Transverse colon (tissue), 4 donors: Measurements from ENCODE around the gene BNIP5. TPM values are rescaled to one million over a fixed set of nuclear protein-coding genes. Genes with fewer than 3 reads are reported as not detected.
"Not testable (repeated sequence)": the region's sequence is repeated elsewhere in the genome, so short reads cannot be mapped to it uniquely, and the experiment has no call there.

Source experiments
- DNase-seq: peaks from one replicate; pipeline ENCODE4 v3.0.0-alpha.2; 2019
- H3K27ac ChIP-seq, 4 donors: fragments of 200-600 bp; sonication (generic); 2 replicates each; pipeline ENCODE4 v1.5.1; 2016 to 2018; ENCODE audit warnings: inconsistent platforms in 4 of 4
- H3K27me3 ChIP-seq: fragments of 200-600 bp; sonication (generic); 2 replicates; pipeline ENCODE4 v1.5.1; 2017; ENCODE audit warnings: inconsistent platforms
- H3K36me3 ChIP-seq, 4 donors: fragments of 200-600 bp; sonication (generic); 2 replicates each; pipeline ENCODE4 v1.5.1; 2017 to 2019; ENCODE audit warnings: inconsistent platforms in 4 of 4
- H3K4me1 ChIP-seq, 4 donors: fragments of 200-600 bp; sonication (generic); 2 replicates each; pipeline ENCODE4 v1.5.1; 2017 to 2020; ENCODE audit warnings: inconsistent platforms in 4 of 4
- H3K4me3 ChIP-seq, 4 donors: fragments of 200-600 bp; sonication (generic); 1 replicate in 1 of 4; 2 replicates in 3 of 4; pipeline versions ENCODE4 v1.5.1 to v1.6.1; 2017 to 2019; ENCODE audit warnings: inconsistent platforms in 4 of 4
- H3K9me3 ChIP-seq, 2 donors: fragments of 200-600 bp; sonication (generic); 2 replicates each; pipeline ENCODE4 v1.5.1; 2017 to 2019; ENCODE audit warnings: inconsistent platforms in 2 of 2
- CTCF ChIP-seq, 5 experiments: fragments of 200-600 bp in 3 of 5; fragments of 450-650 bp in 2 of 5; sonication (generic) in 3 of 5; IDR thresholded peaks; 1 replicate in 2 of 5; 2 replicates in 3 of 5; pipeline ENCODE4 v1.5.1; 2016 to 2017; ENCODE audit warnings: antibody characterized with exemption in 5 of 5, inconsistent platforms in 3 of 5, mild to moderate bottlenecking in 2 of 5, moderate library complexity in 1 of 5
- EP300 ChIP-seq: sonication (generic); formaldehyde crosslinking; IDR thresholded peaks from one replicate; pipeline ENCODE4 v1.6.1; 2017; ENCODE audit warnings: antibody characterized with exemption, low read depth
- POLR2A ChIP-seq: fragments of 450-650 bp; IDR thresholded peaks from one replicate; pipeline ENCODE4 v1.6.1; 2016; ENCODE audit warnings: antibody characterized with exemption, mild to moderate bottlenecking, moderate library complexity
- POLR2AphosphoS5 ChIP-seq, 3 donors: sonication (generic); formaldehyde crosslinking; IDR thresholded peaks; one replicate each; pipeline ENCODE4 v1.6.1; 2016; ENCODE audit warnings: antibody characterized with exemption in 3 of 3
- WGBS, 2 donors: methylation state at CpG; one replicate each; pipeline ENCODE4 v1.1.5; 2018; ENCODE audit warnings: low coverage in 1 of 2; 5-methylcytosine and 5-hydroxymethylcytosine counted together
- in situ Hi-C, 4 donors: fragments of 200-750 bp; cut with MboI; loops; one replicate each; pipeline versions ENCODE4 v1.15.0 to v1.15.1; 2017; ENCODE audit warnings: low sequenced_read_pairs in 3 of 4, low pct_ligation_motif_present in 1 of 4, low pct_unique_long_range_greater_than_20kb in 1 of 4
- intact Hi-C: fragments of 100-400 bp; cut with DNase I; formaldehyde crosslinking; loops from one replicate; pipeline ENCODE4 v1.15.1; 2023; ENCODE audit warnings: low total_unique reads
- total RNA-seq, 4 donors: library from RNA; depleted of rRNA; stranded (reverse); fragments of >200 nt; gene quantifications; one replicate each; pipeline ENCODE4 v1.1.0, GENCODE V29; 2016

Gene BNIP5
- total RNA-seq, 4 donors from 2014 or later, result 6.0 to 23.6 (median 14.1) TPM

DNA sequence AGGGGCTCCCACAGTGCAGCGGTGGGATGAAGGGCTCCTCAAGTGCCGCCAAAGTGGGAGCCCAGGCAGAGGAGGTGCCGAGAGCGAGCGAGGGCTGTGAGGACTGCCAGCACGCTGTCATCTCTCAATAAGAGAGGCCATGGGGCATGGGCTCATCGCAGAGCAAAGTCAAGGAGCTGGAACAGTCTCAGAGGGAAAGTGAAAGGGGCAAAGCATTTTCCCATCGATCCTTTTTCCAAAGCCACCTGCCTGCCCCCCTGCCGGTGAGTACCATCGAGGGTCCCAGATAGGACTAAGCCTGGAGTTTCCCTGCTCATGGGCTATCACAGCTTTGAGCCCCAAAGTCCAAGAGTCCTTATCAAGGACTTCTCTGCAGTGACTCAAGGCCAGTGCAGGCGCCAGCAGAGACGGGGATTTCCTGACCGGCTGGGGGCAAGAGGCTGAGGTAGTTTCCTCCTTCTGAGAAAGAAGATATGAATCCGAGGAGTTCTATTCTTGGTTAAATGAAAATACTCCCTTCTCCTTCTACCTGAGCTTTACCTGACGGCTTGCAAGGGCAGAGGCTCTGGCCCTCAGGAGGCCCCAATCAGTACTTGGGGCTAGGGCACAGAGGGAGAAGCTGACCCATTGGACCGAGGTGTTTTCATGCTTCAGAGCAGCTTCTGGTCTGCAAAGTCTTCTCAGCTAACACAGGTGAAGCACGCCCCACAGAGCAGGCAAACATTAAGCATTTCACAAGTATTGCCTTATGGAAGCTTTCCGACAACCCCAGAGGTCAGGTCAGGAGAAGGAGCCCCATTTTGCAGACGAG, 28.2 kb upstream of the BNIP5 start:
- Histone ChIP-seq H3K9me3 (no peaks in the 10 kb centered on the region), H3K4me3 (no peak overlapping the region), H3K27ac (no peak overlapping the region), H3K4me1 (peaks cover 0 to 8% (median 2%) of the 10 kb centered on the region in 4 donors), H3K36me3 (no peaks in the 10 kb centered on the region), H3K27me3 (no peaks in the 10 kb centered on the region)
- in situ Hi-C loops (loop anchor here in 3 of 4 donors (10.0 to 25.0 kb wide), 3 partner anchors 60 to 353 kb away; partner anchors contain the start of gene SLC26A8 (in 2 of the 3)), intact Hi-C loops (no loop called here)
- no peak for TF ChIP-seq POLR2A
- no peak for TF ChIP-seq POLR2AphosphoS5 (IDR thresholded peaks at IDR 0.05)
- TF ChIP-seq EP300, result no peak
- TF ChIP-seq CTCF (IDR thresholded peaks at IDR 0.05), result no peak
- no peak for DNase-seq
- 60 to 74% methylated on average over 3 to 14 of the region's 19 CpGs for WGBS, 2 donors

GRCh38 chr6:36364061-36364635, 27.5 kb upstream of the BNIP5 start:
- intact Hi-C loops, H3K27me3 ChIP-seq, DNase-seq, H3K27ac ChIP-seq, H3K4me1 ChIP-seq, H3K9me3 ChIP-seq, H3K36me3 ChIP-seq, H3K4me3 ChIP-seq: not testable (repeated sequence)
- in situ Hi-C loops, result loop anchor here in 3 of 4 donors (10.0 to 25.0 kb wide), 3 partner anchors 59 to 352 kb away; partner anchors contain the start of gene SLC26A8 (in 2 of the 3)
- 83 to 92% methylated on average over 1 to 30 of the region's 34 CpGs for WGBS, 2 donors

DNA sequence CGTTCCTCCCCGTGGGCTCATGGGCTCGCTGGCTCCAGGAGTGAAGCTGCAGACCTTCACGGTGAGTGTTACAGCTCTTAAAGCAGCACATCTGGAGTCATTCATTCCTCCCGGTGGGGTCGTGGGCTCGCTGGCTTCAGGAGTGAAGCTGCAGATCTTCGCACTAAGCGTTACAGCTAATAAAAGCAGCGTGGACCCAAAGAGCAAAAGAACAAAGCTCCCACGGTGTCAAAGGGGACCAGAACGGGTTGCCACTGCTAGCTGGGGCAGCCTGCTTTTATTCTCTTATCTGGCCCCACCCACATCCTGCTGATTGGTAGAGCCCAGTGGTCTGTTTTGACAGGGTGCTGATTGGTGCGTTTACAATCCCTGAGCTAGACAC, 26.7 kb upstream of the BNIP5 start:
- intact Hi-C loops, result not testable (repeated sequence)
- peaks cover 0 to 14% (median 3%) of the 10 kb centered on the region in 4 donors for H3K4me1 ChIP-seq

GRCh38 chr6:36362551-36363370, 26.1 kb upstream of the BNIP5 start:
- WGBS, 2 donors, result 92% methylated on average over 25 of the region's 25 CpGs; no CpG with 5 or more reads in 1 of the 2 donors
- H3K36me3 ChIP-seq, result no peaks in the 10 kb centered on the region
- H3K4me1 ChIP-seq, result peaks cover 0 to 17% (median 3%) of the 10 kb centered on the region in 4 donors
- in situ Hi-C loops (loop anchor here in 3 of 4 donors (10.0 to 25.0 kb wide), 3 partner anchors 58 to 350 kb away; partner anchors contain the start of gene SLC26A8 (in 2 of the 3)), intact Hi-C loops (no loop called here)
- H3K27ac ChIP-seq, result no peak overlapping the region
- no peak overlapping the region for H3K4me3 ChIP-seq
- H3K9me3 ChIP-seq, result no peaks in the 10 kb centered on the region
- TF ChIP-seq POLR2AphosphoS5 (IDR thresholded peaks at IDR 0.05), result no peak
- no peak for TF ChIP-seq CTCF (IDR thresholded peaks at IDR 0.05)
- no peak for TF ChIP-seq EP300
- no peak for TF ChIP-seq POLR2A
- H3K27me3 ChIP-seq, result no peaks in the 10 kb centered on the region
- DNase-seq, result no peak

More for the DNA sequence above, 26.7 kb upstream of the BNIP5 start:
- 84% methylated on average over 13 of the region's 13 CpGs; no CpG with 5 or more reads in 1 of the 2 donors for WGBS, 2 donors
- H3K36me3 ChIP-seq, H3K27ac ChIP-seq, H3K27me3 ChIP-seq, DNase-seq, H3K9me3 ChIP-seq, H3K4me3 ChIP-seq: not testable (repeated sequence)
- in situ Hi-C loops, result loop anchor here in 3 of 4 donors (10.0 to 25.0 kb wide), 3 partner anchors 59 to 351 kb away; partner anchors contain the start of gene SLC26A8 (in 2 of the 3)
